Panc1 (cell line): ENCODE measurements around the gene ACSM5.
"Not testable (repeated sequence)": the region's sequence is repeated elsewhere in the genome, so short reads cannot be mapped to it uniquely, and the experiment has no call there.

ENCODE experiments used
- CTCF ChIP-seq: fragments of 450-650 bp; IDR thresholded peaks from 2 replicates; pipeline ENCODE4 v1.5.1; 2017; ENCODE audit warnings: mild to moderate bottlenecking
- POLR2AphosphoS5 ChIP-seq: IDR thresholded peaks from 2 replicates; pipeline ENCODE4 v1.6.1; 2012; ENCODE audit warnings: mild to moderate bottlenecking, low read depth, low read length, moderate library complexity
- REST ChIP-seq, 2 experiments: IDR thresholded peaks; 2 replicates each; pipeline ENCODE4 v1.6.1; 2011 to 2012; ENCODE audit warnings: low read depth in 2 of 2, control low read depth in 1 of 2, low read length in 1 of 2, mild to moderate bottlenecking in 1 of 2, moderate library complexity in 1 of 2; ENCODE audit not compliant: insufficient read depth in 1 of 2
- SIN3A ChIP-seq: IDR thresholded peaks from 2 replicates; pipeline ENCODE4 v1.6.1; 2012; ENCODE audit warnings: low read depth, mild to moderate bottlenecking, low read length, moderate library complexity, borderline replicate concordance; ENCODE audit not compliant: insufficient read depth

- not testable (repeated sequence) for TF ChIP-seq CTCF; SIN3A; REST (IDR thresholded peaks at IDR 0.05; ENCODE audit: insufficient read depth in 1 of 2, low read depth in 2 of 2, low read length in 1 of 2); POLR2AphosphoS5
Measured at GRCh38 chr16:20451364-20451763, 42.0 kb downstream of the ACSM5 start, which contains the start of gene ACSM2A.
